HFFc6 (cell line): ENCODE data around the gene IGLON5. TPM values are rescaled to one million over a fixed set of nuclear protein-coding genes. Genes with fewer than 3 reads are reported as not detected.

ENCODE experiments used
- DNase-seq: peaks from one replicate; pipeline ENCODE4 v3.0.0-alpha.2; 2018
- H3K27ac Mint-ChIP-seq: 2 replicates; pipeline ENCODE4 v1.8.0; 2020; ENCODE audit warnings: mild to moderate bottlenecking, mixed read lengths
- H3K27me3 Mint-ChIP-seq: 2 replicates; pipeline ENCODE4 v1.8.0; 2021; ENCODE audit warnings: mild to moderate bottlenecking, moderate library complexity, mixed read lengths; ENCODE audit not compliant: insufficient read depth
- H3K36me3 Mint-ChIP-seq: 2 replicates; pipeline ENCODE4 v1.8.0; 2021; ENCODE audit warnings: low read depth, mixed read lengths
- H3K4me1 Mint-ChIP-seq: 2 replicates; pipeline ENCODE4 v1.8.0; 2020; ENCODE audit warnings: low read depth, mixed read lengths
- H3K4me3 Mint-ChIP-seq: 2 replicates; pipeline ENCODE4 v1.8.0; 2020; ENCODE audit warnings: mild to moderate bottlenecking, moderate library complexity, mixed read lengths
- H3K9me3 Mint-ChIP-seq: 2 replicates; pipeline ENCODE4 v1.8.0; 2020; ENCODE audit warnings: mild to moderate bottlenecking, mixed read lengths
- CTCF ChIP-seq: fragments of 200-600 bp; sonication (generic); IDR thresholded peaks from 2 replicates; pipeline ENCODE4 v1.5.0; 2021; ENCODE audit warnings: antibody characterized with exemption, mild to moderate bottlenecking
- total RNA-seq, 6 experiments: library from RNA; stranded (reverse); fragmentation: NEBNext Ultra II Directional; extraction: Animal tissue kit (Norgen Biotek cat#: 25700); gene quantifications; 2 replicates in 1 of 6; 3 replicates in 5 of 6; pipeline ENCODE4 v1.2.3, GENCODE V29; 2021

Gene IGLON5
- total RNA-seq, 6 experiments from 2014 or later: not detected

GRCh38 chr19:51317968-51318367 lies 6.5 kb downstream of the IGLON5 start:
- Mint-ChIP-seq H3K27me3 (peaks cover 7% of the 10 kb centered on the region), H3K27ac (no peak overlapping the region), H3K36me3 (no peaks in the 10 kb centered on the region), H3K4me1 (no peaks in the 10 kb centered on the region), H3K9me3 (peaks cover 13% of the 10 kb centered on the region), H3K4me3 (no peak overlapping the region)
- no peak for DNase-seq
- no peak for TF ChIP-seq CTCF

DNA sequence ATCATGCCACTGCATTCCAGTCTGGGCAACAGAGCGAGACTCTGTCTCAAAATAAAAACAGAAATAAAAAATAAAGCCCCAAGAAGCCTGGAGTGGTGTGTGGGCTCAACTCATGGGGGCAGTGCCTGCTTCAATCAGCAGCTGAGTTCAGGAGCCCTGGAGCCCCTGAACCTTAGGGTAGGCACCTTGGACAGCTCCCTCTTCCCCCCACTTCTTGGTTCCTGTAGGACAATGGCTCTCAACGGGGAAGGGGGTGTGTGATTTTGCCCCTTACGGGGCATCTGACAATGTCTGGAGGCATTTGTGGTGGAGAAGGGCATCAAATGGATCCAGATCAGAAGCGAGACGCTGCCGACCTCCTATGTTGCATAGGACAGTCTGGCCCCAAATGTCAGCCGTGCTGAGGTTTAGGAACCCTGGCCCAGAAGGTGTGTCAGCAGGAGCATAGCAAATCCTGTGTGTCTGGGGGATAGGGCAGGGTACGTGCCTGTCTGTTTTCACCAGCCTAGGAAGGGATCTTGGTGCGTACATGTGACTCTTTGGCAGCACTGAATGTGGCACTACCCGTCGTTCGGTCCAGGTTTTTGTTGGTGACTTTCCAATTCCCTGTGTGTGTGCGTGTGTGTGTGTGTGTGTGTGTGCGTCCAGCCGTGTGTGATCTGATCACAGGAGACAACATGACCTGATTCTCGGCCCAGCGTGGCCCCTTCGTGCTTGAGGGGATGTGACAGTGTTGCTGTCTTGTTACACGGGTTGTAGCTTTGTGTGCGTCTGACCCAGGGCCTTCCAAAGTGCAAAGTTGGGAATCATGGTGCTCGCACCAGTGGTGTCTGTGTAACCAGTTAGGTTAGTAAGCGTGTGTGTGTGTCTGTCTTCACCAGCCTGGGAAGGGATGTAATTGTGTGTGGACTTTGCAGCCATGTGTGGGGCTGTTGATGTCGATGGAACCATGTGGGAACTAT lies 7.5 kb downstream of the IGLON5 start:
- TF ChIP-seq CTCF: no peak
- H3K9me3 Mint-ChIP-seq: peaks cover 16% of the 10 kb centered on the region
- no peak overlapping the region for H3K4me3 Mint-ChIP-seq
- H3K4me1 Mint-ChIP-seq: no peaks in the 10 kb centered on the region
- H3K27ac Mint-ChIP-seq: no peak overlapping the region
- H3K27me3 Mint-ChIP-seq: peaks cover 8% of the 10 kb centered on the region
- no peaks in the 10 kb centered on the region for H3K36me3 Mint-ChIP-seq
- no peak for DNase-seq

- Mint-ChIP-seq H3K4me3 (no peak overlapping the region), H3K36me3 (no peaks in the 10 kb centered on the region), H3K4me1 (no peaks in the 10 kb centered on the region), H3K27ac (no peak overlapping the region), H3K9me3 (peaks cover 16% of the 10 kb centered on the region), H3K27me3 (peaks cover 5% of the 10 kb centered on the region)
- DNase-seq: no peak
- TF ChIP-seq CTCF: no peak
Measured at GRCh38 chr19:51319649-51320279, 8.3 kb downstream of the IGLON5 start.

DNA sequence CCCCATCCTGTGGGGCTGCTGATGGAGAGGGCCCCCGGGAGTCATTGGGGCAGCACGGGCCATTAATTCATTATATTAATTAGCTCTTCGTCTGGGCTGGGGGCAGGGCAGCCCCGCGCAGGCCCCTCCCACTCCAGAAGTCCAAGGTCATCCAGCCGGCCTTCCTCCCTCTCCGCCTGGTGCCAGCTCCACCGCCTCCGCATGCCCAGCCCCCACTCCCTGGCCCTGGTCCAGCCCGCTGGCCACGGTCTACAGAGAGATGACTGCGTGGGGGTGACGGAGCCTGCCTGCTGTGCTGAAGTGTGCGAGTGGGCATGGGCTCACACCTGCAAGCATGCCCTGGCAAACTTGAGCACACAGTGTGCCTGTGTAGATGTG lies 8.8 kb downstream of the IGLON5 start:
- H3K4me1 Mint-ChIP-seq: no peaks in the 10 kb centered on the region
- H3K27ac Mint-ChIP-seq: no peak overlapping the region
- peaks cover 5% of the 10 kb centered on the region; the same call in 1 of the 2 replicates for H3K27me3 Mint-ChIP-seq
- no peak overlapping the region for H3K4me3 Mint-ChIP-seq
- DNase-seq: no peak
- peaks cover 14% of the 10 kb centered on the region for H3K9me3 Mint-ChIP-seq
- no peak for TF ChIP-seq CTCF
- H3K36me3 Mint-ChIP-seq: no peaks in the 10 kb centered on the region

- peaks cover 20% of the 10 kb centered on the region for H3K9me3 Mint-ChIP-seq
- no peak for TF ChIP-seq CTCF
- no peak overlapping the region for H3K27ac Mint-ChIP-seq
- DNase-seq: no peak
- H3K4me1 Mint-ChIP-seq: no peaks in the 10 kb centered on the region
- no peaks in the 10 kb centered on the region for H3K36me3 Mint-ChIP-seq
- H3K4me3 Mint-ChIP-seq: no peak overlapping the region
- H3K27me3 Mint-ChIP-seq: peaks cover 5% of the 10 kb centered on the region; the same call in 1 of the 2 replicates
Measured at GRCh38 chr19:51321799-51322198, 10.4 kb downstream of the IGLON5 start.
